Activated naive CD4-positive, alpha-beta T cell treated with Interleukin-2 at 50 U/mL for 16 hours (primary cell): ENCODE results near the gene STOML3.
"Not testable (repeated sequence)": the region's sequence is repeated elsewhere in the genome, so short reads cannot be mapped to it uniquely, and the experiment has no call there.

Experiments used
- DNase-seq: peaks from one replicate; pipeline ENCODE4 v3.0.0-alpha.2; 2020

STOML3 gene

DNA sequence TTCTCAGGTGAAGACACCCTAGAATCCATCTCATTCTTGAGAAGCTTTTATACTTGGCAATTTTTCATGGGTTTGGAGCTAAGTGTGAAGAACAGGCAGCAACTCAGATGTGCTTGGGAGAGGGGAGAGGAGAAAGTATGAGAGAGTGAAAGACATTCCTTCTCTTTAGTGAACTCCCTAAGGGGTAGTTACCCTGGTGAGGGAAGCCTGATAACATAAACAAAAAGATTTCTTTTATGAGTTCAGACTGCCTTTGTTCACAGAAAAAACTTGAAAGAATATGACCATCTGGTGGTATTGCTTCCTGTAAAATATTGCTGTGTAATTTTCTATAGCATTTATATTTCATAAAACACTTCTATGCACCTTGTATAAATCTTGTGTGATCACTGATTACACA lies at the start of gene STOML3:
TSS of gene STOML3 (minus strand) at position 139 of the 400 bp plus-strand sequence. CDS start at position 29, 110 bp downstream.
- no peak for DNase-seq

GRCh38 chr13:39040206-39040605 lies 49.6 kb upstream of the STOML3 start:
- DNase-seq = no peak

GRCh38 chr13:39039041-39039440 lies 48.4 kb upstream of the STOML3 start:
- no peak for DNase-seq

DNA sequence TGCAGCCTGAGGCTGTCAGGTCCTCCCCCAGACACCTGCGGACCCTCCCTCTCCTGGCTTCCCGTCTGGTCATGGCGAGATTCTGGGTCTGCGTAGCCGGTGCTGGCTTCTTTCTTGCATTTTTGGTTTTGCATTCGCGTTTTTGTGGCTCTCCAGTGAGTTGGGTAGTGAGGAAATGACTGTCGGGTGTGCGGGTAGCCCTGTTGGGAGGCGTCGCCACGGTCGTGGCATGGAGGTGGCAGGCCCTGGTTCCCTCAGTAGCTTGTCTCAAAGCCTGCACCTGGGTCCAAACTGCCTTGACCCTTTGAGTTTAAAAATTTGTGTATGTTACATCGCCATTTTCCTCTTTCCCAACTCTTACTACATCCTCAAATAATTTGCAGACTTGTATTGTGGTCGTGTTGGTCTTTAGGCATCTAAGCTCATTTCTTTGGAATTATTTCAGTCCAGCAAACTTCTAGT lies 48.0 kb upstream of the STOML3 start:
- DNase-seq = peak; percentile 67

- peak; percentile 84 for DNase-seq
Observed at GRCh38 chr13:39037880-39038568, 47.4 kb upstream of the STOML3 start, which contains the start of the genes NHLRC3 and PROSER1. Gene NHLRC3 (plus strand): TSS chr13:39038456. CDS start chr13:39038640, 184 bp downstream. Gene PROSER1 (minus strand): TSS chr13:39038089. CDS start chr13:39037242, 847 bp downstream.

- DNase-seq = no peak
Observed at GRCh38 chr13:39037410-39037879, 46.8 kb upstream of the STOML3 start.

DNA sequence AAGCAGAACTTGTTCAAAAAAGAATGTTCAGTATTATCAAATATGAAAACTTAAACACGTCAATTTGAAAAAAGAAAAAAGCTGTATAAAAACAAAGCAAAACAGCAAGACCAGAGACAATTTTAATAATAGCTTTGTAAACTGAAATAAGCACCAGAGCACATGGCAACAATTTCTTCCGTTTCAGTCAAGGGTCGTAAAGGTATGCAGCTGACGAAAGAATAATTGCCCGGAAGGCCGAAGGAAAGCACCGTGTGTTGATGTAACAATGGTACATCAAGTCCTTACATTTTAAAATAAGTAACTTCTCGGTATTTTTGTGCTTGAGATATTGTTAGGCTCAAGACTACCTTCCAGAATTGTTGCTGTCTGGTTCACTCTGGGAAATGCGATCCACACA lies 45.6 kb upstream of the STOML3 start:
- DNase-seq = peak; percentile 15

DNA sequence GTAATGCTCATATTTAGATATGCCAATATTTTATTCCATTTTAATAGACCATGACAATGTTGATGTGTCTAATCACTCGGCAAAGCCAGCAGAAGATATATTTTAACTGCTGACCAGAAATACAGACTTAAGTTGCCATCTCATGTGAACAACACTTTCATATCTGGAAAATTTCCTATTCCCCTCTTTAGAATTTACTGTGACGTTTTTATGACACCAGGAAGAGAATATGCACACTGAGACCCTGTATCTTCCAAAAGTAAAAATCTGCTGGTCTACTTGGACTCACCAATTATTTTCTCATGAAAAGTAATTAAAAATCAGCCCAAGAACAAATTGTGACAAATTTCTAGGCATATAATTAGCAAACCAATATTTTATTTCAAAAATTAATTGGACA lies 45.2 kb upstream of the STOML3 start:
- no peak for DNase-seq

GRCh38 chr13:39035204-39035603 lies 44.6 kb upstream of the STOML3 start:
- DNase-seq = no peak

GRCh38 chr13:39034085-39034484 lies 43.5 kb upstream of the STOML3 start:
- no peak for DNase-seq

DNA sequence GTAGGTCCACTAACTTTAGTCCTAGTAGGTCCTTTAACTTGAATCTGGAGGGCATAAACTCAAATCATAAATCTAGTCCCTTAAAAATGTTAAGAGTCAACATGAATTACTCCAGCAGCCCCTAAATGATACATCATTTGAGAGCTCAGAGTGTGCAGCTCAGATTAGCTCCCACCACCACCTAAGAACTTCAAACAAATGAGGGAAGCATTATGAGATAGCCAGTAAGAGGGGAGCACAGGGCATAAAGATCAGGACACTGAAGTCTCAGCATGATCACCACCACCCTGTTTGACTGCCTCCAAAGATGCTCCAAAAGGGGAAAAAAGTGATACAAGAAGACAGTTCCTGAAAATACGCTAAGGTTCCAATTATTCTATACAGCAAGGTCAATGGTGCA lies 41.5 kb upstream of the STOML3 start:
- DNase-seq = no peak

GRCh38 chr13:39025433-39025839 lies 34.8 kb upstream of the STOML3 start:
- no peak for DNase-seq

DNA sequence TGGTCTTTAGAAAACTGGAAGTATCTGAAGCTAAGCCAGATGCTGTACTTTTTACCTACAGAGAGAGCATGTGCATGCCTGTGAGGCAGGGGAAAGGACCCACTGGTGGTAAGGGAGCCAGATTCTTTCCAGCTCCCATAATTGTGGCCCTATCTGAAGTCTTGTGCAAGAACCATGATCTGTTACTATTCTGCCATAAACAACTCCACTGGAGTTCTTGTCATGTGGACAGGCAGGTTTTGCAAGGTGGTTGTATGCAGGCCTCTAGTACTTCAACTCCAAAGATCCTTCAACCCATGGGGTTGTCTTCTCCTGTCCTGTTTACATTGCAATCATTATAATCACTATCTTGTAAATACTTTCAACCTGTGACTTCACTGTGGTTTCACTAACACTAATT lies 33.1 kb upstream of the STOML3 start:
- no peak for DNase-seq

DNA sequence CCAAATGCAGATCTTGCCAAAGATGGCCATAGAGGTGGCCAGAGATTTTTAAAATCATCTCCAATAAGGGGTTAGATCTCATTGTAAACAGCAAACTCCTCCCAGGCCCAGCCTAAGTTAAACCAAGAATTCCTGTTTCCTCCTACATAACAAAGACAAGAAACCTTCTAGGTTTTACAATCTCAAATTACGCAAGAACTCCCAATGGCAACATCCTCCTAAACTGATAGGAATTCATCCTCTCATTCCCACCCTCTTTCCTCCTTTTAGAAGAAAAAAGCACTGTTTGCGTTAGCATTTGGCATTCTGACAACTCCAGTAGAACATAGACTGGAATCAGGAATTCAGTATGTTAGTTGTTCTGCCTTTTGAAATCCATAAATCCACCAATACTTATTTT lies 32.7 kb upstream of the STOML3 start:
- no peak for DNase-seq

DNA sequence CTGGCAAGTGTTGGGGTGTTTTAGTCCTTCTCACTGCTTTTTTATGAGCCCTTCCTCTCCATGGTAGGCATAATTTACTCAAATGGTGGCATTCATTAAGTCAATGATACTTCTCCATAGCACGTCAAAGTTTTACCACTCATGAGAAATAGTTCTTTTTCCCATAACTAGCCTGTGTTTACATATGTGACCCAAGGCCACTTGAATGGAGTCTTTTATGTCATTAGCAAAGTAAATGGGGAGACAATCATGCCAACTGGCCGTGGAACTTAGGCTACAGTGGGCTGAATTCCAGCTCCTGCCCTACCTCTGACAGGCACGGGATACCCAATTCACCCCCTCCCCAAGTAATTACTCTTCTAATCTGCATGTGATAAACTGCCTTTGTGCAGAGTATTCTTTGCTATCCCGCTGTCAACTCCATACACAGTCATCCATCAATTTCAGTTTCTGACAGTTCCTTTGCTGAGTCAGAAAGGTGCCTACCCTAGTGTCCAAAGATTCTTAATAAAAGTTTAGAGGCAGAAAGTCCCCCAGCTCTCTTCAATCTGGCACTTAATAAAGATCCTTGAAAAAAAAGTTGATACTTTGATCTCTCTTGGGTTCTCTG lies 30.3 kb upstream of the STOML3 start:
- no peak for DNase-seq

DNA sequence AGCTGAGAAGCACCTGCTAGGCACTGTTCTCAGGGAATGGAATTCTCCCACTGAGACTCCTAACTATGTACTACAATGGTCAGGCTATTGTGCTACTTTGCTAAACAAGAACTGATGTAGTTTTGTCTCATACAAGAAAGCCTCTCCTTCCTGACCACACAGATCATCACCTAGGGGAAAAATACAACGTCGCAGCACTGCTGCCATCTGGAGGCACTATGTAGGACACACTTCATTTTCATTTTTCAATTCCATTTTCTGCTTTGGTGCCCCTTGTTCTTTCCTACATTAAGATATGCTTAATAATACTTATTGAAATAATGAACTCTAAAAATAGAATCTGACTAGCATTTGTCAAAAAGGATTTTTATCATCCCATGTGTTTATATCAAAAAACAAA lies 26.2 kb upstream of the STOML3 start:
- no peak for DNase-seq

GRCh38 chr13:39016087-39016486 lies 25.5 kb upstream of the STOML3 start:
- DNase-seq = no peak

GRCh38 chr13:39013462-39013861 lies 22.8 kb upstream of the STOML3 start:
- no peak for DNase-seq

- no peak for DNase-seq
Observed at GRCh38 chr13:39012608-39013007, 22.0 kb upstream of the STOML3 start.

DNA sequence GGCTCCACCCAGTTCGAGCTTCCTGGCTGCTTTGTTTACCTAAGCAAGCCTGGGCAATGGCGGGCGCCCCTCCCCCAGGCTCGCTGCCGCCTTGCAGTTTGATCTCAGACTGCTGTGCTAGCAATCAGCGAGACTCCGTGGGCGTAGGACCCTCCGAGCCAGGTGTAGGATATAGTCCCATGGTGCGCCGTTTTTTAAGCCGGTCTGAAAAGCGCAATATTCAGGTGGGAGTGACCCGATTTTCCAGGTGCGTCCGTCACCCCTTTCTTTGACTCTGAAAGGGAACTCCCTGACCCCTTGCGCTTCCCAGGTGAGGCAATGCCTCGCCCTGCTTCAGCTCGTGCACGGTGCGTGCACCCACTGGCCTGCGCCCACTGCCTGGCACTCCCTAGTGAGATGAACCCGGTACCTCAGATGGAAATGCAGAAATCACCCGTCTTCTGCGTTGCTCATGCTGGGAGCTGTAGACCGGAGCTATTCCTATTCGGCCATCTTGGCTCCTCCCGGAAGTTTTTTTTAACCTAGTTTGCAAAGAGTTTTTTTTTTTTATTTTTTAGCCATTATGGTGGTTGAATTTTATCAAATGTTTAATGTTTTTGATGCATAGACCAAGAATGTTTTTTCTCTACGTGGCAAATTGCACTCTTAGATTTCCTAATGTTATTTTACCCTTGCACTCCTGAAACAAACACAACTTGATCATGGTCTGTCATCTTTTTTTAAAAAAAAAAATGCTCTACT lies 15.9 kb upstream of the STOML3 start:
- DNase-seq = not testable (repeated sequence)

DNA sequence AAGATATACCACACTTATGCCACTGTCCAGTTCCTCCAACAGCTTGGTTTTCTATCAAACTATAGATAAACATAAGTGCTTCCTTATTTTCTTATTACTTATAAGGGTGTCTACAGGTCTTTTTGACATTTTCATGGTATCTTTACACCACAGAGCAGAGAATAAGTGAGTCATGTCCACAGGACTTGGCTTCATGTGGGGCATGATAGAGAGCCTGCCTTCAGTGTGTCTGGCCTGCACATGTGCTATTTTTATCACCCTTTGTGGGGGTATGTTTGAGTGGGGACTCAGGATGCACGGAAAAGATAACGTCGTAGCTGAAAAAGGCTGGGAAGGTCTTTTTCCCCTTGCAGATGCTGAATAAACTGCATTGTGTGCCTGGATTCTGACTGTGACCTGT lies 8.1 kb upstream of the STOML3 start:
- no peak for DNase-seq

DNA sequence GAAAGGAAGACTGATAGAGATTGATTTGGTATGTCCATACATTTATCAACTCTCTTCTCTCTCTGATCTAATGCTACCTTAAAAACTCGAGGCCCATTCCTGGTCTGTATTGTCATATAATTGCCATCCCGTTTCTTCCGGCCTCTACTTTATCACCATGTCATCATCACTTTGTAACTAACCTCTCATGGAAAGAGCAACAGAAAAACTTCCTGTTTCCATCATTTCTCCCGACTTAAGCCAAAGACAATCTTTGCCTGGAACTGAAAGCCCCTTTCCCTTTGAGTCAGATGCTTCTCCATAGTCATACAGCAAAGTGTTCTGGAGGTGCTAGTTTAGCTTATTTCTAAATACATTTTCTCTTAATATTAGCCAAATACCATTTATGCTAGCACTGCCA lies 2.8 kb upstream of the STOML3 start:
- no peak for DNase-seq

DNA sequence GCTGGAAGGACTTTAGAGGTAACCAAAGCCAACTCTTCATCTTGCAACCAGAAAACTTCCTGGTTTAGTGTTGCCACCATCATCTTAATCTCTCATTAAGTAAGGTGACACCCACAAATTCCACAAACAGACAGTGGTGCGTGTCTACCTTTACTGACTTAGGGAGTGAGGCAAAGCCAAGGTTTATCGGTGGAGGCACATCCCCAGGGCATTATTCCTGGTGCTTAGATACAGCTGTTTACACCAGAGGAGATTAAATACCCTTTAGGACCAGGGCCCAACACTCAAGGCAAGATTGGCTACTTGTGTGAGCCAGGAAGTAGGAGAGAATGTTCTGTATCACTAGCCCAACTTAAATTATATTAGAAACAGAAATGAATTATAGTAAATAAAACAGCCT lies 9.5 kb downstream of the STOML3 start:
- no peak for DNase-seq

GRCh38 chr13:38980750-38981078 lies 9.9 kb downstream of the STOML3 start:
- no peak for DNase-seq
